SK-N-MC (cell line): ENCODE measurements around the gene PKNOX2.

Experiments used
- EZH2 ChIP-seq: fragments of 200-600 bp; sonication (generic); IDR thresholded peaks from one replicate; pipeline ENCODE4 v1.6.1; 2017; ENCODE audit warnings: antibody characterized with exemption
- FOXP2 ChIP-seq: optimal IDR thresholded peaks from 2 replicates; pipeline ENCODE3; 2011; ENCODE audit warnings: mild to moderate bottlenecking, moderate library complexity; ENCODE audit not compliant: insufficient read depth; ENCODE audit errors: extremely low read length, control extremely low read depth
- POLR2AphosphoS5 ChIP-seq: IDR thresholded peaks from 2 replicates; pipeline ENCODE4 v1.6.1; 2012; ENCODE audit warnings: mild to moderate bottlenecking, low read depth, low read length, borderline replicate concordance

GRCh38 chr11:125300791-125301218 lies 136.3 kb downstream of the PKNOX2 start:
- TF ChIP-seq POLR2AphosphoS5 (no peak), EZH2 (no peak), FOXP2 (no peak)
